HG03095 (cell line): ENCODE results near the gene EP300.
"Not testable (repeated sequence)": the region's sequence is repeated elsewhere in the genome, so short reads cannot be mapped to it uniquely, and the experiment has no call there.

ENCODE experiments used
- ATAC-seq: cut with Tn5 transposase; IDR thresholded peaks from one replicate; pipeline ENCODE4 v1.9.1; 2021; ENCODE audit warnings: moderate library complexity; ENCODE audit not compliant: unreplicated experiment

The EP300 gene

GRCh38 chr22:41078931-41079330 lies 13.5 kb upstream of the EP300 start:
- ATAC-seq = no peak

- no peak for ATAC-seq
Measured at GRCh38 chr22:41085842-41086241, 6.5 kb upstream of the EP300 start.

- ATAC-seq = peak; percentile 65
Measured at GRCh38 chr22:41091132-41092022, 1.0 kb upstream of the EP300 start.

GRCh38 chr22:41092847-41093411 lies 537 bp downstream of the EP300 start:
- ATAC-seq = no peak

- no peak for ATAC-seq
Measured at GRCh38 chr22:41094041-41094593, 1.7 kb downstream of the EP300 start.

GRCh38 chr22:41096391-41096790 lies 4.0 kb downstream of the EP300 start:
- no peak for ATAC-seq

GRCh38 chr22:41096841-41097240 lies 4.4 kb downstream of the EP300 start:
- ATAC-seq = no peak

GRCh38 chr22:41099036-41099435 lies 6.6 kb downstream of the EP300 start:
- ATAC-seq = no peak

GRCh38 chr22:41106122-41106968 lies 14.0 kb downstream of the EP300 start:
- ATAC-seq = no peak

GRCh38 chr22:41106969-41107325 lies 14.6 kb downstream of the EP300 start:
- ATAC-seq = not testable (repeated sequence)

- no peak for ATAC-seq
Measured at GRCh38 chr22:41110968-41111367, 18.6 kb downstream of the EP300 start.

- ATAC-seq = no peak
Measured at GRCh38 chr22:41116342-41116741, 23.9 kb downstream of the EP300 start.

GRCh38 chr22:41117127-41117965 lies 25.0 kb downstream of the EP300 start:
- no peak for ATAC-seq

GRCh38 chr22:41123151-41123550 lies 30.8 kb downstream of the EP300 start:
- ATAC-seq = no peak

GRCh38 chr22:41124086-41124485 lies 31.7 kb downstream of the EP300 start:
- ATAC-seq = no peak

GRCh38 chr22:41127451-41127850 lies 35.1 kb downstream of the EP300 start:
- ATAC-seq = no peak

- ATAC-seq = no peak
Measured at GRCh38 chr22:41128606-41129005, 36.2 kb downstream of the EP300 start.

GRCh38 chr22:41132550-41132949 lies 40.2 kb downstream of the EP300 start:
- ATAC-seq = no peak

GRCh38 chr22:41140365-41140957 lies 48.1 kb downstream of the EP300 start:
- ATAC-seq = no peak

GRCh38 chr22:41145921-41146320 lies 53.5 kb downstream of the EP300 start:
- ATAC-seq = not testable (repeated sequence)
